ENCODE results near the gene PRKAR1A.
A peak's percentile ranks its signal among the peaks of the same experiment; 100 is the strongest.
"Not testable (repeated sequence)": the region's sequence is repeated elsewhere in the genome, so short reads cannot be mapped to it uniquely, and the experiment has no call there.

Gene PRKAR1A

GRCh38 chr17:68511671-68512246, 471 bp upstream of the PRKAR1A start:
- no peak for DNase-seq

GRCh38 chr17:68512960-68513474, 787 bp downstream of the PRKAR1A start:
- DNase-seq, result peak; percentile 50

DNA sequence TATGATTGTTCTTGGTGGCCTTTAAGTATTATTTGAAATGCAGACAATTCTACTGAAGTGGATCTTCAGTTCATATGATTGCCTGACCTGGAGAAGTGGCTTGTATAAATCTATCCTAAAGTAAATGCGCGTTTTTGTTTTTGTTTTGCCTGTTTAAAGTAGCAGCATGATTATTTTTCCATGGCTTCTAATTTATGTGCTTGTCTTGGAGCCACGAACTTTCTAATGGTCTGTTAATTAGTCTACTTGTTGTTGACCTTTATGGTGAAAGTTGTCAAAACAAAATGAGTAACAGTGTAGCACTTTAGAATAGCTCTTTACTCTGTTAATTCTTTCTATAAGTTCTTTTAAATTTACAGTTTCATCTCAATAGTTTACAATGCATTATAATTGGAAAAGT, 1.7 kb downstream of the PRKAR1A start:
- DNase-seq, result no peak

DNA sequence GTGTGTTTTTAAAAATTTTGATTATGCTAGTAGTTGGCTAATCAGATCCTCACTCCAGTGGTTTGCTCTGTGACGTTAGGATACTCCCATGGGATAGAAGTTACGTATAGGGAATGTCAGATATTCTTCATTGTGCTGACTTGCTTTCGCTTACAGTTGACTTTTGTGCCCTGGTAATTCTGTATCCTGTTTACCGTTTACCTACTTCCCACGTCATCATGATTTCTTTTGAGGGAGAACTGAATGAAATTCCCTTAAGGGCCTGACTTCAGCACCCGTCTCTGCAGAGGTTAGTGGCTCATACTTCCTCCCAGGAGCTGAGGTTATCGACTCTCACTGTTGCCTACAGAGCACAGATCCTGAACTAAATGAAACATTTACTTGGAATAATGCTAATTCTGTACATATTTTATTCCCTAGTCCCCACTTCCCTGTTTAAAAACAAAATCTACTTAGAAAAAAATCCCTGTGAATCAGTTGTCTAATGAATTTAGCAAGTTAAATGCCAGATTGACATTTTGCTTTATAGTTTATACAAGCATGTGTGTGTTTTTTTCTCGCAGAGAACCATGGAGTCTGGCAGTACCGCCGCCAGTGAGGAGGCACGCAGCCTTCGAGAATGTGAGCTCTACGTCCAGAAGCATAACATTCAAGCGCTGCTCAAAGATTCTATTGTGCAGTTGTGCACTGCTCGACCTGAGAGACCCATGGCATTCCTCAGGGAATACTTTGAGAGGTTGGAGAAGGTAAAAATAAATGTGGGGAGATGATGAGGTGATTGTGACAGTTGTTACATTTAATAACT, 2.8 kb downstream of the PRKAR1A start:
- peak; percentile 54 for DNase-seq

DNA sequence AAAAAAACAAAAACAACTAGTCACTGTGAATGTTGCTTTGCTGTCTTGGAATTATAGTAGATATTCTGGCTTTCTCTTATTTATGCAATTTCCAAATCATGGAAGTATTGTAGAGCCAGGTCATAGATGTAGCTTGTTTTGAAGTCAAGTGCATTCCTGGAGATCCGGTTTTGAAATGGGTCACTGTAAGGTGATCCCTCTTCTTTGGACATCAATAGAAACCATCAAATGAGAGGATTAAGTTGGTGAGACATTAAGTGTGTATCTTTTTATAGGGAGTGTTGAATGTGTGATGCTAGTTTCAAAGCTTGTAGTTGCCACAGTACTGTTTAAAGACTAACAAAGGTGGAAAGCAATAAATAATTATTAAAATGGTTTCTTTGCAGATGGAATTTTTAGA, 4.5 kb downstream of the PRKAR1A start:
- DNase-seq, result no peak

- not testable (repeated sequence) for DNase-seq
Measured at GRCh38 chr17:68517605-68518004, 5.4 kb downstream of the PRKAR1A start.

DNA sequence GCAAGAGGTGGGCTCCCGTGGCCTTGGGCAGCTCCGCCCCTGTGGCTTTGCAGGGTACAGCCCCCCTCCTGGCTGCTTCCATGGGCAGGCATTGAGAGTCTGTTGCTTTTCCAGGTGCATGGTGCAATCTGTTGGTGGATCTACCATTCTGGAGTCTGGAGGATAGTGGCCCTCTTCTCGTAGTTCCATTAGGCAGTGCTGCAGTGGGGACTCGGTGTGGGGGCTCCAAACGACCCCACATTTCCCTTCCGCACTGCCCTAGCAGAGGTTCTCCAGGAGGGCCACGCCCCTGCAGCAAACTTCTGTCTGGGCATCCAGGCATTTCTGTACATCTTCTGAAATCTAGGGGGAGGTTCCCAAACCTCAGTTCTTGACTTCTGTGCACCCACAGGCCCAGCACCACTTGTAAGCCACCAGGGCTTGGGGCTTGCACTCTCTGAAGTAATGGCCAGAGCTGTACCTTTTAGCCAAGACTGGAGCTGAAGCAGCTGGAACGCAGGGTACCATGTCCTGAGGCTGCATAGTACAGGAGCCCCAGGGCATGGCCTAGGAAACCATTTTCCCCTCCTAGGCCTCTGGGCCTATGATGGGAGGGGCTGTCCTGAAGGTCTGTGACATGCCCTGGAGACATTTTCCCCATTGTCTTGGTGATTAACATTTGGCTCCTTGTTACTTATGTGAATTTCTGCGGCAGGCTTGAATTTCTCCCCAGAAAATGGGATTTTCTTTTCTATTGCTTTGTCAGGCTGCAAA, 6.0 kb downstream of the PRKAR1A start:
- DNase-seq, result no peak

- not testable (repeated sequence) for DNase-seq
Measured at GRCh38 chr17:68519051-68519450, 6.8 kb downstream of the PRKAR1A start.

DNA sequence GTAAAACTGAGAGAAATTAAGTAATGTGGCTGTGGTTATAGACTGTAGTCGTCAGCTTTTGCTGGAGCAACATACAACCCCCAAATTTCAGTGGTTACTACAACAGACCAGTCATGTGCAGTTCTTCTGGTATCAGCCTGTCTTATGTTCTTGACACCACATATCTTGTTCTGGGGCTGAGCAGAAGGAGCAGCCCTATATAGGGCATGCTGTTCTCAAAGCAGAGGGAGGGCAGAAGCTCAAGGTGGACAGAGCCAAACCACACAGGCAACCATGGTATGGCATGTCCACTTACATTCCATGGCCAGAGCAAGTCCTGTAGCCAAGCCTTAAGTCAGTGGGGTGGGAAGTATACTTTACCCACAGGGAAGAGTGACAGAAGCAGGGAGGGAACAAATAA, 7.7 kb downstream of the PRKAR1A start:
- no peak for DNase-seq

- DNase-seq, result no peak
Measured at GRCh38 chr17:68522266-68522665, 10.0 kb downstream of the PRKAR1A start.

DNA sequence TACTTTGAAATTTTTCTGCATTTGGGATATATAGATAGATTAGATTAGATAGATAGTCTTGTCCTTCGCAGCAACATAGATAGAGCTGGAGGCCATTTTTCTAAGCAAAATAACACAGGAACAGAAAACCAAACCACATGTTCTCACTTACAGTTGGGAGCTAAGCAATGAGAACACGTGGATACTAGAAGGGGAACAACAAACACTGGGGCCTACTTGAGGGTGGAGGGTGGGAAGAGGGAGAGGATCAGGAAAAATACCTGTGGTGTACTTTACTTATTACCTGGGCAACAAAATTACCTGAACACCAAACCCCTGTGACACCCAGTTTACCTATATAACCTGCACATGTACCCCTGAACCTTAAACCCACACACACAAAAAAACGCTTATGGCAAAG, 14.3 kb downstream of the PRKAR1A start:
- DNase-seq, result no peak

DNA sequence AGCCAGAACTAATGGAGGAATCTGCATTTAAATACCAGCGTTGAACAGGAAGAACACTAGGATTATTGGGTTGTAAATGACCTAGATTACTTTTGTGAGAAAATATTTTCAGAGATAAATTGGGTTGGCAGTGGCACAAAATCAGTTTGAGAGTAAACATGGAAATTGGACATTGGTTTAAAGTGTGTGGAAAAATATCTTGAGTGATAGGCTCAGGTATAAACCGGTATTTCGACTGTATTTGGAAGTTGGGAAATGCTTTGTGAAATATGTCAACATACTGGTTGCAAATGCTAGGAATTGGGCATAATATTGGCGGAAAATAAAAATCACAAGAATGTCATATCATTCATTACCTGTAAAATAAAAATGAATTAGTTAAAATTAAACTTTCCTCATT, 15.1 kb downstream of the PRKAR1A start:
- DNase-seq, result no peak

GRCh38 chr17:68531252-68531651, 19.0 kb downstream of the PRKAR1A start:
- no peak for DNase-seq

GRCh38 chr17:68532826-68533225, 20.6 kb downstream of the PRKAR1A start:
- no peak for DNase-seq

DNA sequence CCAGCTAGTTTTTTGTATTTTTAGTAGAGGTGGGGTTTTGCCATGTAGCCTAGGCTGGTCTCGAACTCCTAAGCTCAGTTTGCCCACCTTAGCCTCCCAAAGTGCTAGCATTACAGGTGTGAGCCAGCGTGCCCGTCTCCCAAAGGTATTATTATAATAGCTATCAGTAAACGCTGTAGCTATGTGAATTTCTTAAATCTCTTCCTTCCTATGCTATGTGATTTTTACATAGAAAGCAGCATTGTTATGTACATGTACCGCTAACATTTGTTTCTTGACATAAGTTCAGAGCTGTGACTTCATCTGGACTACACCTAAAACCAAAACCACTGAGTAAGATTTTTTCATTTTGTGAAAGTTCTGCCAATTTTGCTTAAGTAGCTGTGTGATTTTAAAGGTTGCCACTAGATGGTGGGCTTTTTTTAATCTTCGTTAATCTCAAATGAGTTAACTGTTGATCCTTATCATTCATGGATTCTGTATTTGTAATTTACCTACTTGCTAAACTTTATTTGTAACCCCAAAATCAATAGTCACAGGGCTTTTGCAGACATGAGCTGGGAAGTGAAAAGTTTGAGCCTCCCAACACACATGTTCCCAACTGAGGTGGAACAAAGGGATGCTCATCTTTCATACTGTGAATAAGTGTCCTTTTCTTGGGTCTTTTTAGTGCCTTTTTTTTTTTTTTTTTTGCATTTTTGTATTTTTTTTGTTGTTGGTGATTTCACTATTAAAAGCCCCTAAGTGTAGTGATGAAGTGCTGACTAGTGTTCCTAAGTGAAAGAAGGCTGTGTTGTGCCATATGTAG, 21.9 kb downstream of the PRKAR1A start:
- DNase-seq, result peak; percentile 60

- no peak for DNase-seq
Measured at GRCh38 chr17:68534695-68535088, 22.5 kb downstream of the PRKAR1A start.

DNA sequence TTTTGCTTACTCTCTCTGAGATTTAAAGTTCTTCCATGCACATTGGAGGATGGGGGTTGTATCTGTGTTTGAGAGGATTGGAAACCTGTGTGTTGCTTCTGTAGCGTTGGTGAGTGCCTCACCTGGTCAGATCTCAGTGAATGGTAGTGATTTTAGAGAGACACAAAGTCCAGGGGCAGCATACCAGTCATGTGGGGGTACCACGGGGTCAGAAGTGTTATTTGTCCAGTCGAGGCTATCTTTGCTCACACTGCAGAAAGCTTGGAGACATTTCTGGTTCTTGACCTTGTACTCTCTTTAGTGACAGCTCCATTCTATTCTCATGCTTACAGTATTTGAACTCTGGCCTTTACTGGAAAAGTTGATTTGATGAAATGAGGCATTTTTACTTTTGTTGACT, 23.7 kb downstream of the PRKAR1A start:
- DNase-seq, result no peak

- DNase-seq, result peak; percentile 32
Measured at GRCh38 chr17:68539548-68540467, 27.6 kb downstream of the PRKAR1A start.

DNA sequence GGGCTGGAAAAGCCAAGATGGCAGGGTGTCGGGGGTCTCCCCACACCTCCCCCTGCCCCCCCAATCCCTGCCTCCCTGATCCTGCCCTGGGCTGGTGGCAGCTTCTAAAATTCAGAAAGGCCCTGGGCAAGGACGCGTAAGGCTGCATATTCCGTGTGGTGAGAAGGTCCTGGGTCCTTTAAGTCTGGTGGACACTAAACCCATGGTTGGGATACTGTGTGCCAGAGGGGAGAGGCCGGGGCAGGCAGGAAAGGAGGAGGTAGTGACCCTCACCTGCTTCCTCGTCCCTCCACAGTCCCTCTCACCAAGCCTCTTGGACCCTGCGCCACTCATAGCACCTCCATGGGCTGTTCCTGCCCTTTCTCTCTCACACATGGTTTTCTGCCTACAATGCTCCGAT, 28.8 kb downstream of the PRKAR1A start:
- DNase-seq, result no peak

GRCh38 chr17:68541816-68542215, 29.6 kb downstream of the PRKAR1A start:
- no peak for DNase-seq

DNA sequence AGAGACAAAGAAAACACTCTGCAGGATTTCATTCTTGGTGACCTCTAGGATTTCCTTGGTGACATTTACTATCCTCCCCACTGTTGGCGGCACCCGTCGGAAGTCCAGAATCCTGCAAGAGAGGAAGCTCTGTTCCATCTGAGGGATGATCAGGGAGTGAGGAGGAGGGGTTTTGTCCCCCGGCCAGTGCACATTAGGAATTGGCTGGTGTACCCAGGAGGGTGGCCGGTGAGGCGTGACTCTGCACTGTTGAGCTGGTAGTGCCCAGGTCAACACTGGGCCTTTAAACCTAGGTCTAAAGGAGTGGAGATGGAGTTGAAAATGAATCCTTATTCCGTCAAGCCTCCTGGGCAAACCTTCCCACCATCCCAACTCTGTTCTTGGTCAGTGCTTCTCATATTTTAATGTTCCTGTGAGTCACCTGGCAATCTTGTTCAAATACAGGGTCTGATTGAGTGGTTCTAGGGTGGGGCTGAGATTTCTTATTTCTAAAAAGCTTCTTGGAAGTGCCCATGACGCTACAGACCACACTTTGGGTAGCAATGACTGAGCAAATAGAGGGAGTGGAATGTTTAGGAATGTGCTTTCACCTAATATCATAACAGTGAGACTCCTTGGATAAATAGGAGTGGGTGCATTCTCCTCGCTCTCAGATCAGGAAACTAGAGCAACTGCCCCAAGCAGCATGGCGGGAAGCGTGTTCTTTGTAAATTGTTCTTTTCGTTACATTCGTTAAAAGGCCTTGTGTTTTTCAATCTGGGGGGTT, 30.7 kb downstream of the PRKAR1A start:
- no peak for DNase-seq
